Measurements from ENCODE around the gene PIK3AP1.

Gene PIK3AP1

GRCh38 chr10:96718304-96718990, 1.9 kb downstream of the PIK3AP1 start:
- ATAC-seq (replicated peaks; ENCODE audit: extremely low read depth, poor library complexity, severe bottlenecking) (no peak), DNase-seq (ENCODE audit: low spot score in 2 of 2) (no peak)
- Mint-ChIP-seq H3K4me1 (peaks cover 60% of the 10 kb centered on the region), H3K36me3 (ENCODE audit: insufficient read depth) (peaks cover 14% of the 10 kb centered on the region), H3K4me3 (peak overlapping the region; percentile 96), H3K9me3 (no peaks in the 10 kb centered on the region), H3K27me3 (no peaks in the 10 kb centered on the region), H3K27ac (ENCODE audit: low read depth) (peak overlapping the region; percentile 96)

DNA sequence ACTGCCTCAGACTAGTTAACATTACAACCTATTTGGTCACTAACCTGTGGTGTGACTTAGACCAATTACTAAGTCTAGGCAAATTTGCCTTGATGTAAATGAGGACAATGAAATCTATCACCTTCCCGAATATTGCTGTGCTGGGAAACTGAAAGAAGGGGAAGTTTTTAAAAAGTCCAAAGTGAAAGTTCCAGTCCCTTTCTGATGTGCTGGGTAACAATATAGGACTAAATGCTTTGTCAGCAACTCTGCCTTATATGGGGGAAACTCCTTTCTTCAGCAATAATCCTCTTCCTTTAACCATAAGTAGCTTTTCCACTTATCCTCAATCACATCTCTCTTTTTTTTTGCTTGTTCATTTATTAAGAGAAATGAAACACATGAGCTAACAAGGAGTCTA, 3.9 kb downstream of the PIK3AP1 start:
- no peak for DNase-seq (ENCODE audit: low spot score in 2 of 2)
- H3K4me3 Mint-ChIP-seq, result no peak overlapping the region
- no peaks in the 10 kb centered on the region for H3K9me3 Mint-ChIP-seq
- no peak for ATAC-seq (replicated peaks; ENCODE audit: extremely low read depth, poor library complexity, severe bottlenecking)
- H3K36me3 Mint-ChIP-seq (ENCODE audit: insufficient read depth), result peaks cover 13% of the 10 kb centered on the region
- H3K4me1 Mint-ChIP-seq, result peaks cover 47% of the 10 kb centered on the region
- H3K27ac Mint-ChIP-seq (ENCODE audit: low read depth), result peak overlapping the region; percentile 96
- no peaks in the 10 kb centered on the region for H3K27me3 Mint-ChIP-seq

DNA sequence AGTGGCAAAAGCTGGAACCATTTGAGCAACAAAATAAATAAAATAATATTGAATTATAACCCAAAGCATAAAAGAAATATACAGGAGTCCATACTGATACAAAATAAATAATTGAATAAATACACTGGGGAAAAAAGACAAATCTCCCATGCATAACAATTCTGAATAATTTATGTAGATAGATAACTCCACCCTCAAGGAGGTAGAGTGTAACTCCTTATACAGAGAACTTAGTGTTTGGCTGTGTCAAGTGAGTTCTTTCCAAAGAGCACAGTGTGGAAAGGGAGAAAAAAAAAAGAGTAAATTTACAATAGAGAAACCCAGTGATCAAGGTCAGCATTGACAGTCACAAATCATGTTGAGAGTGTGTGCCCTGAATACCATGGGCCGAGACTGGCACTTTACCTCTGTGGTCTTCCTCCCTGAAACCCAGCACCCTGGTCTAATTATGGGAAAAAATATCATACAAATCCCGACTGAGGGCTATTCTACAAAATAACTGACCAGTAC, 5.5 kb downstream of the PIK3AP1 start:
- Mint-ChIP-seq H3K9me3 (no peaks in the 10 kb centered on the region), H3K36me3 (ENCODE audit: insufficient read depth) (peaks cover 2% of the 10 kb centered on the region), H3K4me3 (no peak overlapping the region), H3K4me1 (peaks cover 34% of the 10 kb centered on the region), H3K27me3 (no peaks in the 10 kb centered on the region), H3K27ac (ENCODE audit: low read depth) (no peak overlapping the region)
- DNase-seq (ENCODE audit: low spot score in 2 of 2) (no peak), ATAC-seq (replicated peaks; ENCODE audit: extremely low read depth, poor library complexity, severe bottlenecking) (no peak)

DNA sequence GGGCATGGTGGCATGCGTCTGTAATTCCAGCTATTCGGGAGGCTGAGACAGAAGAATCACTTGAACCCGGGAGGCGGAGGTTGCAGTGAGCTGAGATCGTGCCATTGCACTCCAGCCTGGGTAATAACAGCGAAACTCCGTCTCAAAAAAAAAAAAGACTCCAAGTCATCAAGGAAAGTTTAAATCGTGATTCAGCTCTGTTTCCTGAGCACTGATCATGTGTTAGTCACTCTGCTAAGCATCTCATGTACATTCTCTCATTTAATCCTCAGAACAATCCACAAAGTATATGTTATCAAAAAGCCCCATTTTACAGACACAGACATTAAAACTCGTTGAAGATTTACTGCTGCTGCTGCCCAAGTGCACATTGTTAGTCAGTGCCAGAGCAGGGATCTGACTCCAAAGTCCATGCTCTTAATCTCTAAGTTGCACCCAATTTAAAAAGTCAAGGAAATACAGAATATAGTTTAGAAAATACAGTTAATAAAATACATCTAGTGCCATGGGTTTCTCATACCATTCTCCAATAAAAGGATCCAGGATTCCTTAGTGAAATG, 6.2 kb downstream of the PIK3AP1 start:
- peaks cover 5% of the 10 kb centered on the region for H3K36me3 Mint-ChIP-seq (ENCODE audit: insufficient read depth)
- DNase-seq (ENCODE audit: low spot score in 2 of 2) (no peak), ATAC-seq (replicated peaks; ENCODE audit: extremely low read depth, poor library complexity, severe bottlenecking) (no peak)
- H3K9me3 Mint-ChIP-seq, result no peaks in the 10 kb centered on the region
- peaks cover 27% of the 10 kb centered on the region for H3K4me1 Mint-ChIP-seq
- no peak overlapping the region for H3K4me3 Mint-ChIP-seq
- H3K27me3 Mint-ChIP-seq, result no peaks in the 10 kb centered on the region
- no peak overlapping the region for H3K27ac Mint-ChIP-seq (ENCODE audit: low read depth)

GRCh38 chr10:96712662-96713271, 7.5 kb downstream of the PIK3AP1 start:
- no peak overlapping the region for H3K27ac Mint-ChIP-seq (ENCODE audit: low read depth)

DNA sequence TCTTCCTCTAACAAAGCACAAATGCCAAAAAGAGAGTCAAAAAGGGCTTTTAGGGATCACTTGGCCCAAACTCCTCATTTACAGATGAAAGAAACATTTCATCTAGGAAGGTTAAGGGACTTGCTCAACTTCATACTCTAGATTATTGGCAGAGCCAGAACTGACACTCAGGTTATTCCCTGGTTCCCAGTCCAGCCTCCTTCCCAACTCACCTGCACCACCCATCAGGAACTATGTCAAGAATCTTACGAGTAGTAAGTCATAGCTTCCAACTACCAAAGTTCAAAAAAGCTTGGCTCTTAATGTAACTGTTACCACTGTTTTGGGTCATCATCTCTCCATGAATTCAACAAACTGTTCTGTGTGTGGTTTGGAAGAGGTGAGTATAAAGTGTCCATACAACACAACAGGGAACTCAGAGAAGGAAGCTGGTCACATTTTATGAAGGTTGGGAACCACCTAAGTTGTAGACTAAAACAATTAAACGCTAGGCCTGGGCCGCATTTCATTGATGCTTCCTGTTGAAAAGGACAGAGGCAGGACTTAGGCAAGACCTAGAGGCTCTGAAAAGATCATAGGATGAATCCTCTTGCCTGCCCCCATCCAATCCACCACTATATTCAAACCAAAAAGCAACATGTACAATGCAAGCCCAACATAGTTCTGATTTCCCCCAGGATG, 9.1 kb downstream of the PIK3AP1 start:
- DNase-seq (ENCODE audit: low spot score in 2 of 2), result no peak
- Mint-ChIP-seq H3K27me3 (no peaks in the 10 kb centered on the region), H3K36me3 (ENCODE audit: insufficient read depth) (peaks cover 15% of the 10 kb centered on the region), H3K4me1 (no peaks in the 10 kb centered on the region), H3K4me3 (no peak overlapping the region), H3K27ac (ENCODE audit: low read depth) (no peak overlapping the region), H3K9me3 (no peaks in the 10 kb centered on the region)
- ATAC-seq (replicated peaks; ENCODE audit: extremely low read depth, poor library complexity, severe bottlenecking), result no peak

More at GRCh38 chr10:96712662-96713271, 7.5 kb downstream of the PIK3AP1 start:
- no peak overlapping the region for H3K4me3 Mint-ChIP-seq
- H3K27me3 Mint-ChIP-seq, result no peaks in the 10 kb centered on the region
- peaks cover 16% of the 10 kb centered on the region for H3K4me1 Mint-ChIP-seq
- H3K9me3 Mint-ChIP-seq, result no peaks in the 10 kb centered on the region
- H3K36me3 Mint-ChIP-seq (ENCODE audit: insufficient read depth), result peaks cover 12% of the 10 kb centered on the region
- DNase-seq (ENCODE audit: low spot score in 2 of 2) (no peak), ATAC-seq (replicated peaks; ENCODE audit: extremely low read depth, poor library complexity, severe bottlenecking) (no peak)

- ATAC-seq (replicated peaks; ENCODE audit: extremely low read depth, poor library complexity, severe bottlenecking), result no peak
- Mint-ChIP-seq H3K36me3 (ENCODE audit: insufficient read depth) (peaks cover 14% of the 10 kb centered on the region), H3K4me3 (no peak overlapping the region), H3K9me3 (no peaks in the 10 kb centered on the region), H3K27ac (ENCODE audit: low read depth) (no peak overlapping the region), H3K4me1 (no peaks in the 10 kb centered on the region), H3K27me3 (no peaks in the 10 kb centered on the region)
- no peak for DNase-seq (ENCODE audit: low spot score in 2 of 2)
Measured at GRCh38 chr10:96709525-96709924, 10.8 kb downstream of the PIK3AP1 start.

- H3K27ac Mint-ChIP-seq (ENCODE audit: low read depth), result no peak overlapping the region
- no peaks in the 10 kb centered on the region for H3K9me3 Mint-ChIP-seq
- H3K36me3 Mint-ChIP-seq (ENCODE audit: insufficient read depth), result peaks cover 14% of the 10 kb centered on the region
- ATAC-seq (replicated peaks; ENCODE audit: extremely low read depth, poor library complexity, severe bottlenecking), result no peak
- no peaks in the 10 kb centered on the region for H3K27me3 Mint-ChIP-seq
- no peak for DNase-seq (ENCODE audit: low spot score in 2 of 2)
- no peak overlapping the region for H3K4me3 Mint-ChIP-seq
- no peaks in the 10 kb centered on the region for H3K4me1 Mint-ChIP-seq
Measured at GRCh38 chr10:96708996-96709395, 11.3 kb downstream of the PIK3AP1 start.

DNA sequence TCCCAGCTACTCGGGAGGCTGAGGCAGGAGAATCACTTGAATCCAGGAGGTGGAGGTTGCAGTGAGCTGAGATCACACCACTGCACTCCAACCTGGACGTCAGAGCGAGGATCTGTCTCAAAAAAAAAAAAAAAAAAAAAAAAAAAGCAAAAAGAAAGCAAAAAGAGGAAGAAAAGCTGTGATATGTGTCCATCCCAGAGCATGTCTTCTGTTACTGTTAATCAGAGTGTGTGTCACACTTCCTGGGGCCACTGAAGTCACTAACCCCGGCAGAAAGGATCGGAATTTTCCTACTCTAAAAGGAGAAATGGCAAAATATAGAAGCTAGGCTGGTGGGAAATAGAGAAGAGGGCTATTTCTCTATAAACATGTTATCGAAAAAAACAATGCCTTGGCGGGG, 11.9 kb downstream of the PIK3AP1 start:
- ATAC-seq (replicated peaks; ENCODE audit: extremely low read depth, poor library complexity, severe bottlenecking) (no peak), DNase-seq (ENCODE audit: low spot score in 2 of 2) (no peak)
- Mint-ChIP-seq H3K9me3 (no peaks in the 10 kb centered on the region), H3K27ac (ENCODE audit: low read depth) (no peak overlapping the region), H3K27me3 (no peaks in the 10 kb centered on the region), H3K36me3 (ENCODE audit: insufficient read depth) (peaks cover 14% of the 10 kb centered on the region), H3K4me3 (no peak overlapping the region), H3K4me1 (no peaks in the 10 kb centered on the region)

GRCh38 chr10:96706331-96706853, 13.9 kb downstream of the PIK3AP1 start:
- Mint-ChIP-seq H3K4me3 (no peak overlapping the region), H3K9me3 (no peaks in the 10 kb centered on the region), H3K36me3 (ENCODE audit: insufficient read depth) (peaks cover 19% of the 10 kb centered on the region), H3K4me1 (peaks cover 5% of the 10 kb centered on the region), H3K27ac (ENCODE audit: low read depth) (no peak overlapping the region), H3K27me3 (no peaks in the 10 kb centered on the region)
- DNase-seq (ENCODE audit: low spot score in 2 of 2) (no peak), ATAC-seq (replicated peaks; ENCODE audit: extremely low read depth, poor library complexity, severe bottlenecking) (no peak)

DNA sequence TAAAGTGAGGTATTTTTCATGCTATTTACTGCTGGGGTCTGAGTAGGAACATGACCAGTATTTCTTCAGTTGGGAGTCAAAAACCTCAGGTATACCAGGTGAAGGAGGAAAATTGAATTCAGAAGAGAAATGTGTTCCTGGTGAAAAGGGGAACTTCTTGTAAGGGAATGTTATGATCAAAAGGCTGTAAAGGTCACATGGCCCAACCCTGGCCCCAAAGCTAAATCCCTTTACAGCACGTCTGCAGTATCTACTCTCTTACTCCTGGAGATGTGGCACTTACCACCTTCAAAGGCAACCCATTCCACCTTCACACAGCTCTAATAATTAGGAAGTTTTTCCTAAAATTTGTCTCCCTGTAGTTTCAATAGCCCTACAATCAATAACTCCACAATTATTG, 15.2 kb downstream of the PIK3AP1 start:
- Mint-ChIP-seq H3K9me3 (no peaks in the 10 kb centered on the region), H3K27ac (ENCODE audit: low read depth) (no peak overlapping the region), H3K4me3 (no peak overlapping the region), H3K27me3 (no peaks in the 10 kb centered on the region), H3K36me3 (ENCODE audit: insufficient read depth) (peaks cover 19% of the 10 kb centered on the region), H3K4me1 (peaks cover 5% of the 10 kb centered on the region)
- no peak for ATAC-seq (replicated peaks; ENCODE audit: extremely low read depth, poor library complexity, severe bottlenecking)
- DNase-seq (ENCODE audit: low spot score in 2 of 2), result no peak

DNA sequence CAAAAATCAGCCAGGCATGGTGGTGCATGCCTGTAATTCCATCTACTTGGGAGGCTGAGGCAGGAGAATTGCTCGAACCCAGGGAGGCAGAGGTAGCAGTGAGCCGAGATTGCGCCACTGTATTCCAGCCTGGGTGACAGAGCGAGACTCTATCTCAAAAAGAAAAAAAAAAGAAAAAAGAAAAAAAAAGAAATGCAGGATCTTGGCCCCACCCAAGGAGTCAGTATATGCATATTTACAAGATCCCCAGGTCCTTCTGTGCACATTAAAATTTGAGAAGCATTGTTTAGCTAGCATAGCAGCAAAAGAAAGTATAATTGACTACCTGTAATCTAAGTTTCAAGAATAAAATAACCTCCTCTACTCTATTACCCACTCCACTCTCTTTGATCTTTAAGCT, 15.8 kb downstream of the PIK3AP1 start:
- H3K4me1 Mint-ChIP-seq, result peaks cover 5% of the 10 kb centered on the region
- ATAC-seq (replicated peaks; ENCODE audit: extremely low read depth, poor library complexity, severe bottlenecking) (no peak), DNase-seq (ENCODE audit: low spot score in 2 of 2) (no peak)
- no peak overlapping the region for H3K27ac Mint-ChIP-seq (ENCODE audit: low read depth)
- peaks cover 19% of the 10 kb centered on the region for H3K36me3 Mint-ChIP-seq (ENCODE audit: insufficient read depth)
- no peak overlapping the region for H3K4me3 Mint-ChIP-seq
- no peaks in the 10 kb centered on the region for H3K27me3 Mint-ChIP-seq
- H3K9me3 Mint-ChIP-seq, result no peaks in the 10 kb centered on the region
